Activated T-helper 1 cell treated with anti-CD3 and anti-CD28 coated beads, Interleukin-12 subunit alpha, Interleukin-12 subunit beta, Interleukin-2, Interleukin-4 antibody, amounts not matched to agents 30 ng/mL and 10 ng/mL and 1 ng/mL, durations not matched to agents 14 hours and 24 hours and 36 hours (primary cell): ENCODE measurements around the gene PACSIN2. TPM values are rescaled to one million over a fixed set of nuclear protein-coding genes. Genes with fewer than 3 reads are reported as not detected.

Experiments
- DNase-seq: peaks from one replicate; pipeline ENCODE4 v3.0.0; 2021; ENCODE audit warnings: low spot score
- H3K27ac Mint-ChIP-seq: one replicate; pipeline ENCODE4 v1.8.0; 2021; ENCODE audit warnings: mild to moderate bottlenecking, mixed read lengths
- H3K27me3 Mint-ChIP-seq: one replicate; pipeline ENCODE4 v1.8.0; 2022; ENCODE audit warnings: mild to moderate bottlenecking, moderate library complexity, mixed read lengths; ENCODE audit not compliant: insufficient read depth
- H3K36me3 Mint-ChIP-seq: one replicate; pipeline ENCODE4 v1.8.0; 2021; ENCODE audit warnings: low read depth, mixed read lengths
- H3K4me1 Mint-ChIP-seq: one replicate; pipeline ENCODE4 v1.8.0; 2021; ENCODE audit warnings: low read depth, mixed read lengths
- H3K4me3 Mint-ChIP-seq: one replicate; pipeline ENCODE4 v1.8.0; 2021; ENCODE audit warnings: mild to moderate bottlenecking, moderate library complexity, mixed read lengths
- H3K9me3 Mint-ChIP-seq: one replicate; pipeline ENCODE4 v1.8.0; 2021; ENCODE audit warnings: mixed read lengths
- intact Hi-C: fragments of 100-400 bp; cut with micrococcal nuclease; formaldehyde crosslinking; loops from one replicate; pipeline ENCODE4 v1.15.1; 2024
- total RNA-seq: library from RNA; stranded (reverse); gene quantifications from 2 replicates; pipeline ENCODE4 v1.2.3, GENCODE V29; 2022

Gene PACSIN2
- total RNA-seq, 1 donor from 2014 or later = 30.5 TPM

DNA sequence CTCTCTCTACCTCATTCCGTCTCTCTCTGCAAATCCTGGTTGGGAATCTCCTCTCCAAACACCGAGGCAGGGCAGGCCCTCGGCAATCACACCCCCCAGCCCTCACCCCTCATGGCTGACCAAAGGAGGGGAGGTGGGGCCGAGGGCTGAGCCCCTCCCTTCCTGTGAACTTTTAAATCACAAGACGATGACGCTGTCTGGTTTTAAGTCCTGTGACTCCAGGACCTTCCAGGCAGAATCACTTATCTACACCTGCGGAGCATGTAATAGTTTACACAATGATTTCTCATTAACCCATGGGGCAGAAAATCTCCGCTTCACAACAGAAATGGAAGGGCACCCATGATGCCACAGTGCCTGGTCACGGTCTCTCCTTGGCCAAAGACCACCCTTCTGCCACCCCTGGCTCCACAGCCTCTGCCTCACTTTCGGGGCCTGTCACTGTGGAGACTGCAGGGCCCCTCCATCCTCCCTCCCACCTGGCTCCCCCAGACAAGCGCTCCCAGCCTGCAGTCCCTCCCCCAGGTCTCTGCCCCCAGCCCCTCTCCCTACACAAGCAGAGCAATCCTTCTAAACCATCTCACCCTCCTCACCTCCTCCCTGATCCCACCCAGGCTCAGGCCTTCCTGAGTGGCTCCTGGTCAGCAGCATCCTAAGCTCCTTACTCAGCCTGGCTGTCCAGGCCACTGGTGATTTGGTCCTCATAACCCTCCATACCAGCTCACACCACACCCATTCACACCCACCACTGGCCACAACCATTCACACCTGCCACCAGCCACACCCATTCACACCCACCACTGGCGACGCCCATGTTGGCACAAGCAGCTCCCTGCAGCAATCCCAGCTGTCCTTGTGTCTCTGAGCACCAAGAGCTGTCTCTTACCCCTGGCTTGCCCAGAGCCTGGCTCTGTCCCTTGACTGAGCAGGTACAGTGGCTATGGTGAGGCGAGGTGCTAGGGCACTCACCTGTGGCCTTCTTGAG is 127.1 kb downstream of the PACSIN2 start:
- H3K27ac Mint-ChIP-seq = no peak overlapping the region
- intact Hi-C loops = no loop called here
- no peak for DNase-seq

DNA sequence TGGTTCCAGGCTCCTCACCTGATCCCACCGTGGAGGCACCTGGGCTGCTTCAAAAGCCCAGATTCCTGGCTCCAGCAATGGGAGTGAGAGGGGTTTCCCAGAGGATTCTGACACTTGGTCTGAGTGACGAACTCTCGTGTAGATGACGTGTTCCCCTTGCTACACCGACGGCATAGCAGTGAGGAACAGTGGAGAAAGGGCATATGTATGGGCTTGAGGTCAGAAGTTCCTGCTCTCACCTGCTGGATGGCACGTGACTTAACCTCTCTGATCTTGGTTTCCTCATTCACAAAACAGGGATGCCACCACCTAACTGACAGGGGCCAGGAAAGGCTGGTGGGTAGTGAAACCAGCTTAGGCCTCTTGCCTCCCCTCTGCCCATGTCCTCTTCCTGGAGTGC is 127.8 kb downstream of the PACSIN2 start:
- Mint-ChIP-seq H3K4me1 (peaks cover 19% of the 10 kb centered on the region), H3K4me3 (no peak overlapping the region), H3K27me3 (no peaks in the 10 kb centered on the region), H3K9me3 (no peaks in the 10 kb centered on the region), H3K27ac (no peak overlapping the region), H3K36me3 (peaks cover 13% of the 10 kb centered on the region)
- DNase-seq = no peak
- intact Hi-C loops = no loop called here

More for the DNA sequence above, 127.1 kb downstream of the PACSIN2 start:
- Mint-ChIP-seq H3K4me3 (no peak overlapping the region), H3K9me3 (no peaks in the 10 kb centered on the region), H3K4me1 (peaks cover 19% of the 10 kb centered on the region), H3K27me3 (no peaks in the 10 kb centered on the region), H3K36me3 (peaks cover 12% of the 10 kb centered on the region)

DNA sequence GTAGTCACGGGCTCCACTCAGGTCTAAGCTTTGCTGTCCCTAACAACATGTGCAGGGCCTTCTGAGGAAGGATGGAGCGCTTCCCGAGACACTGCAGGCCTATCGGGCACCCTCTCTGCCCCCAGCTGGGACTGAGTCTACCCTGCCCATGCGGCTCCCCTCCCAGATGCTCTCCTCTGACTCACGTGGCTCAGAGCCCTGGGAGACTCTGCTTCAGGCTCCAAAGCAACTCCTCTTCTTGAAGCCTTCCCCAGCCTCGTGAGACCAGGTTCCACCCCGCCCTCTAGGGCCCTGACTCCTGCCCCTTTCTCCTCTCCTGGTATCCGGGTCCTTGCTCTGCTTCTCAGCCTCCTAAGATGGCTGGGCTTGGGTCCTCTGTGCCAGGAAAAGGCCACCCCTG is 129.5 kb downstream of the PACSIN2 start:
- Mint-ChIP-seq H3K36me3 (peaks cover 10% of the 10 kb centered on the region), H3K4me1 (peaks cover 19% of the 10 kb centered on the region), H3K27ac (no peak overlapping the region), H3K4me3 (no peak overlapping the region), H3K27me3 (no peaks in the 10 kb centered on the region), H3K9me3 (no peaks in the 10 kb centered on the region)
- no peak for DNase-seq
- intact Hi-C loops = no loop called here

DNA sequence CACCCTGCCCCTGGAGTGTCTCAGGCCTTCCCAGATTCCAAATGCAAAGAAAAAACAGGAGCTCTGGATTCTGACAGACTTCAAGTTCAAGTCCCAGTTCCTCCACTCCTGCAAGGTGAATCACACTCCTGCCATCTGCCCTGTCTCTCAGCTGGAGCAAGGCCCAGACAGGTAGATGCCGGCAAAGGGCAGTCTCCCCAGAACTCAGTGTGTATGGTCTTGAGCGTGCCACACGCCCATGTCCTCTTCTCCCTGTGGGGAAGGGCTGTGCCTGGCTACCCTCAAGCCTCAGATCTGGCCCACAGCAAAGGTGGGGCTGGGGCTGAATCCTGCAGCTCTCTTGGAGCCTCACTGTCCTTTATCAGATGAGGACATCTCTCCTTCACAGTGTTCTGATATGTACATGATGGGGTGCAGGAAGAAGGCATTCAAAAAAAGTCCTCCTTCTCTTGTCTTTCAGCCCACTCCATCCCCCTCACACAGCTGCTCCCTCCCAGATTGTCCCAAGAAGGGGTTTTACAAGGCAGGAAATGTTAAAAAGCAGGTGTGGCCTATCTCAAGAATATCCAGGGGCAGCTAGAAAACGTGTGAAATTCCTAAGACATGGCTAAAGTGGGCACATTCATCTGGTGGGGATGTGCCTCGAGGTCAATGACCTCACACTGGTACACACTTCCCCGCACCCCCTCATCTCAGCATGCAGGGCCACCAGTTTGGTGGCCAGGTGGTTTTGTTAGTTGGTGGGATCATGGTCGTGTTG is 130.2 kb downstream of the PACSIN2 start:
- H3K4me1 Mint-ChIP-seq = peaks cover 19% of the 10 kb centered on the region
- H3K27me3 Mint-ChIP-seq = no peaks in the 10 kb centered on the region
- no peak overlapping the region for H3K4me3 Mint-ChIP-seq
- H3K36me3 Mint-ChIP-seq = peaks cover 10% of the 10 kb centered on the region
- no peak for DNase-seq
- H3K9me3 Mint-ChIP-seq = no peaks in the 10 kb centered on the region
- intact Hi-C loops = no loop called here
- no peak overlapping the region for H3K27ac Mint-ChIP-seq

DNA sequence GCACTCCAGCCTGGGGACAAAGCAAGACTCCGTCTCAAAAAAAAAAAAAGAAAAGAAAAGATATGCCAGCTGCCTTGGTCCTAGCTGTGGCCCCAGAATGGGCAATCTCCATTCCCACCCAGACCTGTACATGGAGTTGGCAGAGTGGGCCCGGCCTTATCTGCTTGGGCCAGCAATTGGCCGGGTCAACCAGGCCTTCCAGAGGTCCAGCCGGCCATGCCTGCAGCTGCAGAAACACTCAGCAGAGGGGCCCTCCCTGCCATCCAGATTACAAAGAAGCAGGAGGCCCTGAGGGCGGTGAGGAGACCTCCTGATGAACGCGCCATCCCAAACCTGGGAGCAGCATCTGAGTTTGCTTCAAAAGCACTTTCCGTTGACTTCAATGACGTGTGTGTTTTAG is 131.0 kb downstream of the PACSIN2 start:
- Mint-ChIP-seq H3K4me1 (peaks cover 11% of the 10 kb centered on the region), H3K4me3 (no peak overlapping the region), H3K36me3 (peaks cover 6% of the 10 kb centered on the region), H3K27me3 (no peaks in the 10 kb centered on the region), H3K9me3 (no peaks in the 10 kb centered on the region), H3K27ac (no peak overlapping the region)
- intact Hi-C loops = no loop called here
- DNase-seq = no peak

DNA sequence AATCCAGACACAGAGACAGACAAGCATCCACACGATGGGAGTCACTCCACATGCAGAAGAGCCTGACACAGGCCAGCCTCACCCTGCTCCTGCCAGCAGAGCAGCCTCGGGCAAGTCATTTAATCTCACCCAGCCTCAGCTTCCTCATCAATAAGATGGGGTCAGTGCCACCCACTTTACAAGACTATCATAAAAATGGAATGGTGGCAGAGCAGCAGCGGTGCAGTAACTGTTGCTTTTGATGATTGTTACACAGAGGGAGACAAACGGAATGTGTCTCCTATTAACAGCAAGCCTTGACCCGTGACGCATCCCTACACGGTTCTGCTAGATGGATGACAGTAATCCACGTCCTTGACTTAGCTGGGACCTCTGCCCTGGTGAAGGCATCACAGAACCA is 131.8 kb downstream of the PACSIN2 start:
- peaks cover 3% of the 10 kb centered on the region for H3K4me1 Mint-ChIP-seq
- no peak for DNase-seq
- H3K36me3 Mint-ChIP-seq = peaks cover 5% of the 10 kb centered on the region
- H3K27me3 Mint-ChIP-seq = no peaks in the 10 kb centered on the region
- intact Hi-C loops = no loop called here
- no peak overlapping the region for H3K27ac Mint-ChIP-seq
- no peak overlapping the region for H3K4me3 Mint-ChIP-seq
- no peaks in the 10 kb centered on the region for H3K9me3 Mint-ChIP-seq

DNA sequence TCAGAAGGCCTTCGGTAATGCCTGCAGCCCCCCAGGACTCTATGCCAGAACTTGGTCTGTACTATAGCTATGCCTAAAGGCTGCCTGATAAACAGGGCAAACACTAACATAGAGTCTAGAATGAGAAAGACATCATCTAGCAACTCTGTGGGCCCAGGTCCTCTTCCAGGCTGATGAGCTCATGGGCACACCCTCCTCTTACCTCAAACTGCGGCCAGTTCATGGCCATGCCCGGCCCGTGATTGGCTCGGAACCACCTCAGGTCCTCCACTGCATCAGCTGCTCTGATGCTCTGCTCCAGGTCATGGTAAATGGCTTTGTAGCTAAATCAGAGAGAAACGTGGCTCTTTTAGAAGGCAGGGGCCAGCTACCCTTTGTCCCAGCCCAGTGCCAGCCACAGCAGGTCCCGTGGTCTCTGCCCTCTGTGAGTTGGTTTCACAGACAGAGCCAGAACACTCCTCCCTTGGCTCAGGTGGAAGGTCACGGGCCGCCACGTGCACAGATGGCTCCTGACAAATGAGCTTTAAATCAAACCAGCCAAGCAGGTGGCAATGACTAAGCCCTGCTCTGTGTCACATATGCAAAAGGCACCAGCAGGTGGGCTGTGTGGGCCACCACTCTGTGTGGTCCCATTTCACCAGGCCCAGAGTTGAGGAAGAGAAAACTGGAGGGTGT is 132.8 kb downstream of the PACSIN2 start:
- no peak overlapping the region for H3K4me3 Mint-ChIP-seq
- H3K4me1 Mint-ChIP-seq = no peaks in the 10 kb centered on the region
- no peaks in the 10 kb centered on the region for H3K27me3 Mint-ChIP-seq
- intact Hi-C loops = no loop called here
- H3K27ac Mint-ChIP-seq = no peak overlapping the region
- H3K36me3 Mint-ChIP-seq = peaks cover 3% of the 10 kb centered on the region
- H3K9me3 Mint-ChIP-seq = no peaks in the 10 kb centered on the region
- DNase-seq = no peak

DNA sequence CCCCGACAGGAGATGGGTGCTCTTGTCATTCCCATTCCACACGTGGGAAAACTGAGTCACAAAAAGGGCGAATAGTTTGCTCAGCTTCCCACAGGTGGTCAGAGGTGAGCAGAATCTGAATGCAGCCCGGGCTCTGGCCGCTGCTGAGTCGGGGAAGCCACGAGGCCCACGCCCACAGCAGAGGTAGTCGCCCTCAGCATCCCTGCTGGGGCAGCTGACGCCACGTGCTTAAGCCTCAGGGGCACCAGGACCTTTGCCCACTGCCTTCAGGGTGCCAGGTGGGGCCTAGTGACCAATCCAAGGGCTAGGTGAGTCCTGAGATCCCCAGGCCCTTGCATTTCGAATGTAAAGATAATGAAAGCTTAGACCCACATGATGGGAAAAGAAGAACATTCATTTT is 133.7 kb downstream of the PACSIN2 start:
- intact Hi-C loops = no loop called here
- H3K36me3 Mint-ChIP-seq = peaks cover 3% of the 10 kb centered on the region
- H3K9me3 Mint-ChIP-seq = no peaks in the 10 kb centered on the region
- no peak overlapping the region for H3K4me3 Mint-ChIP-seq
- H3K4me1 Mint-ChIP-seq = no peaks in the 10 kb centered on the region
- DNase-seq = no peak
- no peak overlapping the region for H3K27ac Mint-ChIP-seq
- H3K27me3 Mint-ChIP-seq = no peaks in the 10 kb centered on the region

DNA sequence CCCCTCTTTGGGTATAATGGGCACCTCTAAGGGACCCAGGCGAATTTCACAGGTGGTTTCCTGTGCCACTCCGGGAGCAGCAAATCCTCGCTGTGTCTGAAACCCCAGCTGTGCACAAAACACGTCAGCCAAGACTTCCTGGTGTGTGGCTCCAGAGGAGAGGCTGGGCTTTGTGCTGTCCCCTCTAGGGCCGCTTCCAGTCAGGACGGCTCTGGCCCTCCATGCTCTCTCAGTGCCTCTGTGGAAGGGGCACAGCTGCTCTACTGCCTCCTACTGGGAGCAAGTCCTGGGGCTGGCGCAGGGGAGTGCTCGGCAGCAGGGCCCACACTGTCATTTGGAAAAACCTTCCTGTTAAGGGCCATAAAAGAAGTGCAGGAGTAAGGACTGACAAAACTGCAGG is 134.1 kb downstream of the PACSIN2 start:
- intact Hi-C loops = no loop called here
- no peak overlapping the region for H3K27ac Mint-ChIP-seq
- H3K27me3 Mint-ChIP-seq = no peaks in the 10 kb centered on the region
- no peaks in the 10 kb centered on the region for H3K4me1 Mint-ChIP-seq
- peaks cover 3% of the 10 kb centered on the region for H3K36me3 Mint-ChIP-seq
- H3K4me3 Mint-ChIP-seq = no peak overlapping the region
- no peak for DNase-seq
- no peaks in the 10 kb centered on the region for H3K9me3 Mint-ChIP-seq

DNA sequence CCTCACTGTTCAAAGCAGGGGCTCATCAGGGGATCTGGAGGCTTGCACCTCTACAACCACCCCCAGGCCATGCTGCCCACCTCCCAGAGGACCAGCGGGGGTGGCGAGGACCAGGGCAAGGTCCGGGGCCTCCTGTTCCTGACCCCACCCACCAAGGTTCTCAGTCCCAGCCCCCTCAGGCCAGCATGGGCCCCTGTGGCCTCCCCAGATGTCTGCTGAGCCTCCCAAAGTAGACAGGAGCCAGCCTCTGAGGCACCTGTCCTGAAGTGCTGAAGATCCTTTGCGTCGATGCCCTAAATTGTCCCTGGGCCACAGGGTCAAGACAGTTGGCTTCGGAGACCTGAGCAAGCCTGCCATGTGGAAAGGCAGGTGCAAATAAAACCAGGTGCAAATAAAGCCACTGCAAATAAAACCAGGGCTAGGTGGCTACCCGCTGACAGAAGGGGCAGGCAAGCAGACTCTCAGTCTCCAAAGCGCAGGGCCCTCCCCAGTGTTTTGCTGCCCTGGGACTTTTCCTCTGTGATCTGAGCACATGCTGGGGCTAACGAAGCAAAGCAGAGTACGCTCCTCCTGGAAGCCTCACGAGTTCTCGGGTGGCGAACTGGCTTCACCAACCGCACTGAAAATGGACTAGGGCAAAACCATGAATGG is 135.5 kb downstream of the PACSIN2 start:
- no peak overlapping the region for H3K27ac Mint-ChIP-seq
- intact Hi-C loops = no loop called here
- H3K27me3 Mint-ChIP-seq = no peaks in the 10 kb centered on the region
- no peaks in the 10 kb centered on the region for H3K4me1 Mint-ChIP-seq
- H3K9me3 Mint-ChIP-seq = no peaks in the 10 kb centered on the region
- no peak for DNase-seq
- peaks cover 3% of the 10 kb centered on the region for H3K36me3 Mint-ChIP-seq
- no peak overlapping the region for H3K4me3 Mint-ChIP-seq

DNA sequence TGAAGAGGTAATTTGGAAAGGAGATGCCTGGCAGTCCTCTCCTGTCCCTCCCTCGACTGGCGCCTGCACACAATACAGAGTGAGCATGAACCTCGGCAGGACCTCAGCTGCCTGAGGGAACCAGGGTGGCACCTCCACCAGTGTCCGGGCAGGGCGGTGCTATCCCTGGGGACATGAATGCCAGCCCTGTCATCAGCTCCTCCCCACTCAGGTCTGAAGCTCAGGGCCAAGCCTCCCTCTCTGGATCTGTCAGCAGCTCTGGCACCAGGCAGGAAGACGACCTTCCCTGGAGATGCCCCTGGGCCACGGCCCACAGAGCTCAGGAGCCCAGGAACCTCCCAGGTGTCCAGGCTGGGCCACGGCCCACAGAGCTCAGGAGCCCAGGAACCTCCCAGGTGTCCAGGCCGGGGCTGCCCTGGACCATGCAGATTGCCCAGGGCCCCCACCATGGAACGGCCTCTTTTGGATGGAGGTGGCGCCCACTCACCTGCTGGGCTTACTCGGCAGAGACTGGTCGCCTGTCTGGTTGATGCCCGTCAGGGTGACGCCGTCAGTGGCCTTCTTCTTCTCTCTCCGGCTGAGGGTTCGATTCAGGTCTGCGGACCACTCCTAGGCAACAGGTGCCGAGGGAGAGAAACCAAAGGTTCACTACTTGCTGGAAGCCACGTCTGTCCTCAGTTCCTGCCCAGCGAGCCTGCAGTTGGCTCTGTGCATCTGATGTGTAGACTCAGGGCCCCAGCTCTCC is 136.2 kb downstream of the PACSIN2 start:
- Mint-ChIP-seq H3K9me3 (no peaks in the 10 kb centered on the region), H3K27me3 (no peaks in the 10 kb centered on the region), H3K27ac (no peak overlapping the region), H3K4me1 (no peaks in the 10 kb centered on the region), H3K4me3 (no peak overlapping the region), H3K36me3 (peaks cover 3% of the 10 kb centered on the region)
- intact Hi-C loops = no loop called here
- no peak for DNase-seq
